Epidermal melanocyte (primary cell): Measurements from ENCODE around the gene SPATA2L.

Experiments used
- DNase-seq: peaks from one replicate; pipeline ENCODE4 v3.0.0; 2011; ENCODE audit warnings: low spot score; ENCODE audit not compliant: insufficient read length

Gene SPATA2L

GRCh38 chr16:89656435-89657121, 44.9 kb downstream of the SPATA2L start:
- DNase-seq, result no peak

- DNase-seq, result no peak
These were observed 46.4 kb downstream of the SPATA2L start for GRCh38 chr16:89655062-89655643.

- DNase-seq, result no peak
These were observed 47.7 kb downstream of the SPATA2L start for GRCh38 chr16:89653656-89654295.

GRCh38 chr16:89651584-89651983, 49.9 kb downstream of the SPATA2L start:
- DNase-seq, result no peak

- DNase-seq, result no peak
These were observed 54.6 kb downstream of the SPATA2L start for GRCh38 chr16:89646906-89647305.
